Measurements from ENCODE around the gene CNKSR1.

CNKSR1 gene

DNA sequence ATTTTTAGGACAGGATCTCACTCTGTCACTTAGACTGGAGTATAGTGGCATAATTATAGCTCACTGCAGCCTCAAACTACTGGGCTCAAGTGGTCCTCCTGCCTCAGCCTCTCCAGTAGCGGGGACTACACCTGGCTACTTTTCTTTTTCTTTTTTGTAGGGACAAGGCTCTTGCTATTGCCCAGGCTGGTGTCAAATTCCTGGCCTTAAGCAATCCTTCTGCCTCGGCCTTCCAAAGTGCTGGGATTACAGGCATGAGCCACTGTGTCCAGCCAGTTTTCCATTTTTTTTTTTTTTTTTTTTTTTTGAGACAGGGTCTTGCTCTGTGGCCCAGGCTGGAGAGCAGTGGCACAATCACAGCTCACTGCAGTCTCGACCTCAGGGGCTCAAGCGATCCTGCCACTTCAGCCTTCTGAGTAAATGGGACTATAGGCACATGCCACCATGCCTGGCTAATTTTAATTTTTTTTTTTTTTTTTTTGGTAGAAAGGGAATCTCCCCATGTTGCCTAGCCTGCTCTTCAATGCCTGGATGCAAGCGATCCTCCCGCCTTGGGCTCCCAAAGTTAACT, 36.1 kb downstream of the CNKSR1 start:
- no peak for DNase-seq
- Histone ChIP-seq H3K27me3 (ENCODE audit: insufficient read depth, low read length, poor library complexity) (peaks cover 10% of the 10 kb centered on the region), H3K27ac (ENCODE audit: low read length) (no peak overlapping the region), H3K4me2 (ENCODE audit: insufficient read depth, low read length) (no peak overlapping the region), H3K4me3 (ENCODE audit: low read depth in 1 of 2, low read length in 2 of 2) (no peak overlapping the region), H3K4me1 (ENCODE audit: insufficient read depth, low read length) (no peaks in the 10 kb centered on the region), H3K79me2 (ENCODE audit: insufficient read depth, low read length) (no peaks in the 10 kb centered on the region), H2AFZ (ENCODE audit: low read depth, low read length) (no peak overlapping the region), H4K20me1 (ENCODE audit: insufficient read depth, low read length) (no peaks in the 10 kb centered on the region), H3K9me3 (ENCODE audit: insufficient read depth, low read length, severe bottlenecking) (no peaks in the 10 kb centered on the region), H3K36me3 (ENCODE audit: insufficient read depth, low read length) (no peaks in the 10 kb centered on the region), H3K9ac (ENCODE audit: low read depth, low read length) (no peak overlapping the region)
- no peak for ATAC-seq (ENCODE audit: insufficient read depth, low read depth)
- no peak for TF ChIP-seq EZH2 (IDR thresholded peaks at IDR 0.05; ENCODE audit: borderline replicate concordance, low read depth, low read length, severe bottlenecking)
- TF ChIP-seq, protein P1, sequence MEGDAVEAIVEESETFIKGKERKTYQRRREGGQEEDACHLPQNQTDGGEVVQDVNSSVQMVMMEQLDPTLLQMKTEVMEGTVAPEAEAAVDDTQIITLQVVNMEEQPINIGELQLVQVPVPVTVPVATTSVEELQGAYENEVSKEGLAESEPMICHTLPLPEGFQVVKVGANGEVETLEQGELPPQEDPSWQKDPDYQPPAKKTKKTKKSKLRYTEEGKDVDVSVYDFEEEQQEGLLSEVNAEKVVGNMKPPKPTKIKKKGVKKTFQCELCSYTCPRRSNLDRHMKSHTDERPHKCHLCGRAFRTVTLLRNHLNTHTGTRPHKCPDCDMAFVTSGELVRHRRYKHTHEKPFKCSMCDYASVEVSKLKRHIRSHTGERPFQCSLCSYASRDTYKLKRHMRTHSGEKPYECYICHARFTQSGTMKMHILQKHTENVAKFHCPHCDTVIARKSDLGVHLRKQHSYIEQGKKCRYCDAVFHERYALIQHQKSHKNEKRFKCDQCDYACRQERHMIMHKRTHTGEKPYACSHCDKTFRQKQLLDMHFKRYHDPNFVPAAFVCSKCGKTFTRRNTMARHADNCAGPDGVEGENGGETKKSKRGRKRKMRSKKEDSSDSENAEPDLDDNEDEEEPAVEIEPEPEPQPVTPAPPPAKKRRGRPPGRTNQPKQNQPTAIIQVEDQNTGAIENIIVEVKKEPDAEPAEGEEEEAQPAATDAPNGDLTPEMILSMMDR (IDR thresholded peaks at IDR 0.05; ENCODE audit: borderline replicate concordance, extremely low read depth, low read length, poor library complexity, severe bottlenecking) = no peak

DNA sequence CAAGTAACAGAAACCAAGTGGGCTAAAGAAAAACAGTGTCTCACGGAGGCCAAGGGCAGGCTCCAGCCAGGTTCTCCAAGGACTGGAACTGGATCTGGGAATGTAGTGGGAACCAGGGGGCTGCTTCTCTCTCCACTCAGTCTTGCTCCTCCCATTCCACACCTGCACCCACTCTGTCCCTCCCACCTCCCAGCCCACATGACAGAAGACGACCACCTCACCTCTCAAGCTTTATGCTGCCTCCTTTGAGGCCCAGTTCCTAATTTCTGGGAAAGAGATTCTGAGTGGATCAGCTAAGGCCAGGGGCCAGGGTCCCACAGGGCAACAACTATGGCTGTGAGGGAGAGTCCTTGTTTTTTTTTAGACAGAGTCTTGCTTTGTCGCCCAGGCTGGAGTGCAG, 38.0 kb downstream of the CNKSR1 start:
- no peak for DNase-seq
- TF ChIP-seq, protein P1 (IDR thresholded peaks at IDR 0.05; ENCODE audit: borderline replicate concordance, extremely low read depth, low read length, poor library complexity, severe bottlenecking) = no peak
- TF ChIP-seq EZH2 (IDR thresholded peaks at IDR 0.05; ENCODE audit: borderline replicate concordance, low read depth, low read length, severe bottlenecking) = no peak
- H3K27ac ChIP-seq (ENCODE audit: low read length) = no peak overlapping the region
- H2AFZ ChIP-seq (ENCODE audit: low read depth, low read length) = no peak overlapping the region
- no peaks in the 10 kb centered on the region for H3K4me1 ChIP-seq (ENCODE audit: insufficient read depth, low read length)
- H3K9ac ChIP-seq (ENCODE audit: low read depth, low read length) = no peak overlapping the region
- H3K4me3 ChIP-seq (ENCODE audit: low read depth in 1 of 2, low read length in 2 of 2) = no peak overlapping the region
- H3K79me2 ChIP-seq (ENCODE audit: insufficient read depth, low read length) = no peaks in the 10 kb centered on the region
- H3K9me3 ChIP-seq (ENCODE audit: insufficient read depth, low read length, severe bottlenecking) = no peaks in the 10 kb centered on the region
- peaks cover 4% of the 10 kb centered on the region for H3K27me3 ChIP-seq (ENCODE audit: insufficient read depth, low read length, poor library complexity)
- no peak for ATAC-seq (ENCODE audit: insufficient read depth, low read depth)
- H3K36me3 ChIP-seq (ENCODE audit: insufficient read depth, low read length) = no peaks in the 10 kb centered on the region
- no peaks in the 10 kb centered on the region for H4K20me1 ChIP-seq (ENCODE audit: insufficient read depth, low read length)
- no peak overlapping the region for H3K4me2 ChIP-seq (ENCODE audit: insufficient read depth, low read length)

DNA sequence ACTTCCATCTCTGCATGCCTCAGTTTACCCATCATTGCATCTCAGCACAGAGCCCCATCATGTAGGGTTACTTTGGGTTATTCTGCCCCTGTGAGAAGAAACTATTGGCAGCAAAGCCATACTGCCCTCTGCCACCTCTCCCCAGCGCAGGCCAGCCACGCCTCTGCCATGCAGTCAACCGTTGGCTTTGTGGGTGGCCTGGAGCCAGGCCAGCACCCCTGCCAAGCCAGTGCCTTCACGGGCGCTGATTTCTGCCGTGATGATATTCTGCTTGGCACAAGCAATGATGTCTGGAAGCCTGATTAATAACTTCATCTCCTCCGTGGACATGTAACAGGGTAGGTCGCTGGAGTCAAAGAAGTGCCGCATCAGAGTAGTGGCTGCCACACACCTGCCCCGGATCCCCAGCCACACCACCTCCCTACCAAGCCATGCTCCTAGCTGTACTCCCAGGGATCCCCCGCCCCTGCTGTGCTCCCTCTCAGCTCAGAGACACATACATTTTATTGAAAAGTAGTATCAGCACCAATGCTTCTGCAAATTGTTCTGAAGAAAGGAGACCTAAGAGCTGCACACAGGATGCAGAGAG, 41.7 kb downstream of the CNKSR1 start:
- H3K9ac ChIP-seq (ENCODE audit: low read depth, low read length) = no peak overlapping the region
- H3K27me3 ChIP-seq (ENCODE audit: insufficient read depth, low read length, poor library complexity) = no peaks in the 10 kb centered on the region
- DNase-seq (no peak), ATAC-seq (ENCODE audit: insufficient read depth, low read depth) (no peak)
- no peak overlapping the region for H3K4me2 ChIP-seq (ENCODE audit: insufficient read depth, low read length)
- H3K27ac ChIP-seq (ENCODE audit: low read length) = no peak overlapping the region
- H4K20me1 ChIP-seq (ENCODE audit: insufficient read depth, low read length) = no peaks in the 10 kb centered on the region
- H3K79me2 ChIP-seq (ENCODE audit: insufficient read depth, low read length) = no peaks in the 10 kb centered on the region
- no peaks in the 10 kb centered on the region for H3K9me3 ChIP-seq (ENCODE audit: insufficient read depth, low read length, severe bottlenecking)
- H3K4me3 ChIP-seq (ENCODE audit: low read depth in 1 of 2, low read length in 2 of 2) = no peak overlapping the region
- H3K4me1 ChIP-seq (ENCODE audit: insufficient read depth, low read length) = no peaks in the 10 kb centered on the region
- H2AFZ ChIP-seq (ENCODE audit: low read depth, low read length) = no peak overlapping the region
- no peaks in the 10 kb centered on the region for H3K36me3 ChIP-seq (ENCODE audit: insufficient read depth, low read length)
- TF ChIP-seq, protein P1 (IDR thresholded peaks at IDR 0.05; ENCODE audit: borderline replicate concordance, extremely low read depth, low read length, poor library complexity, severe bottlenecking) = no peak
- TF ChIP-seq EZH2 (IDR thresholded peaks at IDR 0.05; ENCODE audit: borderline replicate concordance, low read depth, low read length, severe bottlenecking) = no peak

All from DND-41 (cell line).